H9 (cell line): Measurements from ENCODE around the gene B3GLCT. TPM values are rescaled to one million over a fixed set of nuclear protein-coding genes. Genes with fewer than 3 reads are reported as not detected.

Source experiments
- DNase-seq: peaks from one replicate; pipeline ENCODE4 v3.0.0-alpha.2; 2017
- H2AFZ ChIP-seq: one replicate; pipeline ENCODE4 v1.6.1; 2013; ENCODE audit warnings: mild to moderate bottlenecking, low read length, control low read depth, moderate library complexity
- H2AK5ac ChIP-seq: 2 replicates; pipeline ENCODE4 v1.6.1; 2013; ENCODE audit warnings: low read length, control low read depth, mixed read lengths; ENCODE audit not compliant: insufficient read length
- H2BK120ac ChIP-seq: one replicate; pipeline ENCODE4 v1.6.1; 2013; ENCODE audit warnings: low read depth, mild to moderate bottlenecking, low read length, control low read depth, inconsistent platforms; ENCODE audit not compliant: poor library complexity, severe bottlenecking
- H2BK12ac ChIP-seq: 2 replicates; pipeline ENCODE4 v1.6.1; 2013; ENCODE audit warnings: low read length, control low read depth, mixed read lengths, low read depth; ENCODE audit not compliant: insufficient read length
- H2BK15ac ChIP-seq: 2 replicates; pipeline ENCODE4 v1.6.1; 2013; ENCODE audit warnings: low read depth, low read length, control low read depth
- H2BK20ac ChIP-seq: one replicate; pipeline ENCODE4 v1.6.1; 2013; ENCODE audit warnings: low read depth, mild to moderate bottlenecking, low read length, control low read depth, inconsistent platforms; ENCODE audit not compliant: poor library complexity, severe bottlenecking
- H2BK5ac ChIP-seq: 2 replicates; pipeline ENCODE4 v1.6.1; 2013; ENCODE audit warnings: low read length, control low read depth, mixed read lengths; ENCODE audit not compliant: insufficient read length
- H3K14ac ChIP-seq: 2 replicates; pipeline ENCODE4 v1.6.1; 2013; ENCODE audit warnings: low read length, control low read depth; ENCODE audit not compliant: insufficient read depth
- H3K18ac ChIP-seq: 2 replicates; pipeline ENCODE4 v1.6.1; 2013; ENCODE audit warnings: low read depth, mild to moderate bottlenecking, mixed read lengths, low read length, control low read depth; ENCODE audit not compliant: insufficient read length
- H3K23ac ChIP-seq: 2 replicates; pipeline ENCODE4 v1.6.1; 2013; ENCODE audit warnings: low read length, control low read depth, mixed read lengths, low read depth; ENCODE audit not compliant: insufficient read length
- H3K23me2 ChIP-seq: 2 replicates; pipeline ENCODE4 v1.6.1; 2013; ENCODE audit warnings: low read depth, mild to moderate bottlenecking, mixed read lengths, low read length, control low read depth; ENCODE audit not compliant: insufficient read length, poor library complexity, severe bottlenecking
- H3K27ac ChIP-seq: 2 replicates; pipeline ENCODE4 v1.5.1; 2013; ENCODE audit warnings: low read length, control low read depth, mixed read lengths, low read depth; ENCODE audit not compliant: insufficient read length
- H3K27me3 ChIP-seq: 2 replicates; pipeline ENCODE4 v1.6.1; 2013; ENCODE audit warnings: low read length, control low read depth, inconsistent platforms; ENCODE audit not compliant: insufficient read depth
- H3K4ac ChIP-seq: 2 replicates; pipeline ENCODE4 v1.6.1; 2013; ENCODE audit warnings: low read depth, mild to moderate bottlenecking, control low read depth, inconsistent platforms, low read length, moderate library complexity
- H3K4me1 ChIP-seq: 2 replicates; pipeline ENCODE4 v1.6.1; 2013; ENCODE audit warnings: low read length, control low read depth, inconsistent platforms; ENCODE audit not compliant: insufficient read depth
- H3K4me2 ChIP-seq: 2 replicates; pipeline ENCODE4 v1.6.1; 2013; ENCODE audit warnings: low read length, control low read depth, mixed read lengths; ENCODE audit not compliant: insufficient read length, insufficient read depth
- H3K56ac ChIP-seq: 2 replicates; pipeline ENCODE4 v1.6.1; 2013; ENCODE audit warnings: low read depth, mild to moderate bottlenecking, mixed read lengths, low read length, control low read depth; ENCODE audit not compliant: insufficient read length
- H3K79me1 ChIP-seq: 2 replicates; pipeline ENCODE4 v1.6.1; 2013; ENCODE audit warnings: low read depth, mild to moderate bottlenecking, moderate library complexity, low read length, control low read depth, inconsistent platforms; ENCODE audit not compliant: insufficient read depth, poor library complexity, severe bottlenecking
- H3K79me2 ChIP-seq: 2 replicates; pipeline ENCODE4 v1.6.1; 2013; ENCODE audit warnings: low read length, control low read depth, inconsistent platforms; ENCODE audit not compliant: insufficient read depth
- H3K9ac ChIP-seq: 2 replicates; pipeline ENCODE4 v1.6.1; 2013; ENCODE audit warnings: low read length, control low read depth, mixed read lengths; ENCODE audit not compliant: insufficient read length; ENCODE audit errors: extremely low read depth
- H3K9me3 ChIP-seq: one replicate; pipeline ENCODE4 v1.6.1; 2013; ENCODE audit warnings: low read depth, low read length, inconsistent platforms; ENCODE audit not compliant: control insufficient read depth
- H3T11ph ChIP-seq: one replicate; pipeline ENCODE4 v1.6.1; 2013; ENCODE audit warnings: mild to moderate bottlenecking, low read length, control low read depth, inconsistent platforms
- H4K20me1 ChIP-seq: one replicate; pipeline ENCODE4 v1.6.1; 2013; ENCODE audit not compliant: control insufficient read depth, insufficient read length, insufficient read depth
- H4K5ac ChIP-seq: 2 replicates; pipeline ENCODE4 v1.6.1; 2013; ENCODE audit warnings: low read depth, mild to moderate bottlenecking, mixed read lengths, low read length, control low read depth; ENCODE audit not compliant: insufficient read length
- H4K8ac ChIP-seq: replicated peaks from 2 replicates; pipeline ENCODE4 v1.6.1; 2013; ENCODE audit warnings: low read length, control low read depth, mixed read lengths, low read depth; ENCODE audit not compliant: insufficient read length
- H4K91ac ChIP-seq: 2 replicates; pipeline ENCODE4 v1.6.1; 2013; ENCODE audit warnings: low read depth, mild to moderate bottlenecking, moderate library complexity, mixed read lengths, low read length, control low read depth; ENCODE audit not compliant: insufficient read length
- H3K27ac Mint-ChIP-seq, 3 experiments: 2 replicates in 2 of 3; 3 replicates in 1 of 3; pipeline ENCODE4 v1.8.0; 2020 to 2021; ENCODE audit warnings: mixed read lengths in 3 of 3, mild to moderate bottlenecking in 1 of 3, moderate library complexity in 1 of 3
- H3K27me3 Mint-ChIP-seq: 2 replicates; pipeline ENCODE4 v1.8.0; 2021; ENCODE audit warnings: low read depth, mild to moderate bottlenecking, moderate library complexity, mixed read lengths
- H3K36me3 Mint-ChIP-seq, 3 experiments: 2 replicates in 2 of 3; 3 replicates in 1 of 3; pipeline ENCODE4 v1.8.0; 2020 to 2021; ENCODE audit warnings: low read depth in 3 of 3, mixed read lengths in 3 of 3; ENCODE audit not compliant: insufficient read depth in 1 of 3
- H3K4me1 Mint-ChIP-seq, 2 experiments: 2 replicates each; pipeline ENCODE4 v1.8.0; 2020; ENCODE audit warnings: mixed read lengths in 2 of 2
- H3K4me3 Mint-ChIP-seq, 2 experiments: 2 replicates in 1 of 2; 3 replicates in 1 of 2; pipeline ENCODE4 v1.8.0; 2020 to 2021; ENCODE audit warnings: mild to moderate bottlenecking in 2 of 2, mixed read lengths in 2 of 2, moderate library complexity in 1 of 2
- H3K9me3 Mint-ChIP-seq, 2 experiments: 2 replicates in 1 of 2; 3 replicates in 1 of 2; pipeline ENCODE4 v1.8.0; 2020; ENCODE audit warnings: mild to moderate bottlenecking in 2 of 2, mixed read lengths in 2 of 2, moderate library complexity in 1 of 2
- WGBS: extraction: QIAGEN DNeasy Blood & Tissue Kit; methylation state at CpG from one replicate; pipeline ENCODE4 v1.1.7; 2013; ENCODE audit warnings: missing lambda C conversion rate, low lambda C conversion rate, mixed read lengths; ENCODE audit not compliant: insufficient read length; ENCODE audit errors: extremely low coverage; 5-methylcytosine and 5-hydroxymethylcytosine counted together
- total RNA-seq: library from RNA; stranded (reverse); gene quantifications from 2 replicates; pipeline ENCODE4 v1.2.1, GENCODE V29; 2021
- TF ChIP-seq, protein P1 (sequence below): fragments of 200-600 bp; sonication (generic); conservative IDR thresholded peaks from 3 replicates; pipeline ENCODE4 v1.8.0; 2021; ENCODE audit warnings: antibody characterized with exemption, mild to moderate bottlenecking

B3GLCT gene
- total RNA-seq, 1 experiment from 2014 or later = 5.4 TPM

DNA sequence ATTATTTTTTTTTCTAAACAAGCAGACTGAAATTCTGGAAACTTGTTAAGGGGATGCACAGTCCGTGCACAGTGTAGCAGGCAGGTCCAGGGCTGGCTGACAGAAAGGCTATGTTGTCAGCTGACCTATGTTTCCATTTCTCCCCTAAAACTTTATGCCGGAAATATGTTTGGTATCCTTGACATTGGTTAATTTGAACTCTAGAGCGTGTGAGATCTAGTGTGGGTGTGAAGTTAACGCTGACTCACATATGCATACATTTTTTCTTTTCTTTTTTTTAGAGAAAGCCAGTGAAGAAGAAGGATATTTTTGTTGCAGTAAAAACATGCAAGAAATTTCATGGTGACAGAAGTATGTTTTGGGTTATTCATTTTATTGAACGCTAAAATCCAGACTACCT, 76.6 kb downstream of the B3GLCT start:
- H3K4me2 ChIP-seq = no peak overlapping the region

More for the DNA sequence above, 76.6 kb downstream of the B3GLCT start:
- H2AK5ac ChIP-seq = no peak overlapping the region
- H3K9ac ChIP-seq = no peak overlapping the region
- no peaks in the 10 kb centered on the region for H3K79me2 ChIP-seq
- H3K9me3 Mint-ChIP-seq = peaks cover 22 to 25% of the 10 kb centered on the region in 2 experiments
- H3K4me1 ChIP-seq = no peaks in the 10 kb centered on the region
- no peak overlapping the region for H4K5ac ChIP-seq
- peaks cover 21 to 50% (median 49%) of the 10 kb centered on the region in 3 experiments for H3K36me3 Mint-ChIP-seq
- H2BK20ac ChIP-seq = no peak overlapping the region
- H2BK15ac ChIP-seq = no peak overlapping the region
- H3K27ac ChIP-seq = no peak overlapping the region
- no peak overlapping the region for H3K4ac ChIP-seq
- H4K20me1 ChIP-seq = no peaks in the 10 kb centered on the region
- WGBS = no CpG with 5 or more reads among the region's 5 CpGs
- no peak overlapping the region for H4K8ac ChIP-seq
- peaks cover 8% of the 10 kb centered on the region for H3K9me3 ChIP-seq
- no peak overlapping the region for H4K91ac ChIP-seq
- H3K79me1 ChIP-seq = no peaks in the 10 kb centered on the region
- no peaks in the 10 kb centered on the region; the same call in 1 of the 2 replicates for H3K27me3 ChIP-seq
- H3K23me2 ChIP-seq = no peaks in the 10 kb centered on the region
- no peak overlapping the region for H3K18ac ChIP-seq
- no peak overlapping the region for H3K56ac ChIP-seq
- no peak overlapping the region for H2BK120ac ChIP-seq
- no peak overlapping the region for H3K27ac Mint-ChIP-seq
- no peak overlapping the region for H3T11ph ChIP-seq
- H2AFZ ChIP-seq = no peak overlapping the region
- H3K14ac ChIP-seq = no peak overlapping the region
- no peak overlapping the region for H3K23ac ChIP-seq
- H2BK5ac ChIP-seq = no peak overlapping the region
- no peaks in the 10 kb centered on the region for H3K27me3 Mint-ChIP-seq
- TF ChIP-seq, protein P1, sequence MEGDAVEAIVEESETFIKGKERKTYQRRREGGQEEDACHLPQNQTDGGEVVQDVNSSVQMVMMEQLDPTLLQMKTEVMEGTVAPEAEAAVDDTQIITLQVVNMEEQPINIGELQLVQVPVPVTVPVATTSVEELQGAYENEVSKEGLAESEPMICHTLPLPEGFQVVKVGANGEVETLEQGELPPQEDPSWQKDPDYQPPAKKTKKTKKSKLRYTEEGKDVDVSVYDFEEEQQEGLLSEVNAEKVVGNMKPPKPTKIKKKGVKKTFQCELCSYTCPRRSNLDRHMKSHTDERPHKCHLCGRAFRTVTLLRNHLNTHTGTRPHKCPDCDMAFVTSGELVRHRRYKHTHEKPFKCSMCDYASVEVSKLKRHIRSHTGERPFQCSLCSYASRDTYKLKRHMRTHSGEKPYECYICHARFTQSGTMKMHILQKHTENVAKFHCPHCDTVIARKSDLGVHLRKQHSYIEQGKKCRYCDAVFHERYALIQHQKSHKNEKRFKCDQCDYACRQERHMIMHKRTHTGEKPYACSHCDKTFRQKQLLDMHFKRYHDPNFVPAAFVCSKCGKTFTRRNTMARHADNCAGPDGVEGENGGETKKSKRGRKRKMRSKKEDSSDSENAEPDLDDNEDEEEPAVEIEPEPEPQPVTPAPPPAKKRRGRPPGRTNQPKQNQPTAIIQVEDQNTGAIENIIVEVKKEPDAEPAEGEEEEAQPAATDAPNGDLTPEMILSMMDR = no peak
- H2BK12ac ChIP-seq = no peak overlapping the region
- no peak overlapping the region for H3K4me3 Mint-ChIP-seq
- H3K4me1 Mint-ChIP-seq = peaks cover 4 to 5% of the 10 kb centered on the region in 2 experiments
- no peak for DNase-seq
